GM12874 (cell line): ENCODE measurements around the gene KASH5.

ENCODE experiments used
- CTCF ChIP-seq: IDR thresholded peaks from 2 replicates; pipeline ENCODE4 v1.5.1; 2011; ENCODE audit warnings: low read depth, mild to moderate bottlenecking, control low read depth, low read length, moderate library complexity; ENCODE audit not compliant: insufficient read depth

Gene KASH5

DNA sequence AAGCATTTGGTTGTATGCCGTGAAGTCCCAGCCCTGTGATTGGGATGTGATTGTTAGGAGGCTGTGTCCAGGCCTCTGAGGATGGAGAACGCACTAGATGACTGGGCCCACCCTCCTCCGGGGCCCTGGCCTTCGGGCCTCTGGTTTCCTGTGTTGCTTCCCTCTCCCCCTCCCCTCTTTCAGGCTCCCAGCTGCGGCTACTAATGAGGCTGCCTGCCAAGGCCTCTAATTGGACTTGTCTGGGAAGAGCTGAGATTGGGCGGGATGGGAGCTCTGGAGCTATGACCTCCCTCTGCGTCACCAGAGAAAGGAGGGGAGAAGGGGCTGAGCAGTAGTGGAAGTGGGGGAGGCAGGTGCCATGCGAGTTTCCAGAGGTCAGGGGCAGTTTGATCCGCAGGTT lies 25.3 kb downstream of the KASH5 start:
- no peak for TF ChIP-seq CTCF

- no peak for TF ChIP-seq CTCF
These were observed 26.2 kb downstream of the KASH5 start for GRCh38 chr19:49414256-49414655.

- TF ChIP-seq CTCF = no peak
These were observed 27.2 kb downstream of the KASH5 start for GRCh38 chr19:49415102-49415809.

GRCh38 chr19:49415810-49416200 lies 27.8 kb downstream of the KASH5 start:
- no peak for TF ChIP-seq CTCF

DNA sequence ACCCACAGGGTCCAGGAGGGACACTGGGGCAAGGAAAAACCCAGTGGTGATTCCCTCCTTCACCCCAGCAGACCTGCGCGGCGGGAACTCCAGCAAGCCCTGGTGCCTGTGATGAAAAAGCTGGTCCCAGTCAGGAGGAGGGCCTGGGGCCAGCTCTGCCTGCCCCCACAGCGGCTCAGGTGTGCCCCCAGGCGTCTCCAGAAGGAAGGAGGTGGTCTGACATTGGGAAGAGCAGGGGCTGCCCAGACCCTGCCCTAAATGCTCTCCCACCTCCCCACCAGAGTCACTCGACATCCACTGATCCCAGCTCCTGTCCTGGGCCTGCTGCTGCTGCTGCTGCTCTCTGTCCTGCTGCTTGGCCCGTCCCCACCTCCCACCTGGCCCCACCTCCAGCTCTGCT lies 29.0 kb downstream of the KASH5 start:
- no peak for TF ChIP-seq CTCF

GRCh38 chr19:49418511-49418910 lies 30.5 kb downstream of the KASH5 start:
- no peak for TF ChIP-seq CTCF

DNA sequence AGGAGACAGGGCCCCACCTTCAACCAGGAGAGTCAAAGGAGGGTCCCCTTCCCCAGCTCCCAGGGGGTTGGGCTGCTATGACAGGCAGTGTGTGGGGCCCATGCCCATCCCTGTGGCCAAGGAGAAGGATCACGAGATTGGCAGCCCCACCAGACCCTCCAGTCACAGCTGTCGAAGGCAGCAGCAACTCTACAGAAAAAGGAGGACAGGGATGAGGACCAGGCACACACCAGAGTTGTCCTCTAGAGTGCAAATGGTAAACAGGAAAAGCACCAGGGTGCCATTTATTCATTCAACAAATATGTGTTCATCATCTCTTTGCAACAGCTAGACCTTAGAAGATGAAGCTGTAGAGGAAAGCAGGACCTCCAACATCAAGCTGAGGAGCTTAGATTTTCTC lies 31.1 kb downstream of the KASH5 start:
- TF ChIP-seq CTCF = no peak

- TF ChIP-seq CTCF = no peak
These were observed 32.2 kb downstream of the KASH5 start for GRCh38 chr19:49420227-49420626.
